Endothelial cell of umbilical vein (primary cell): ENCODE measurements around the gene MINDY2. TPM values are rescaled to one million over a fixed set of nuclear protein-coding genes. Genes with fewer than 3 reads are reported as not detected.

Source experiments
- BruUV-seq: library from RNA; stranded (reverse); fragments of 400-500 nt; replicated peaks from 2 replicates; lab custom pipeline; 2021; lab: Mats Ljungman, UMichigan
- CTCF ChIA-PET: fragments of 300-600, 350-600 bp; sonication (Branson Sonifier 250); formaldehyde crosslinking; loops from one replicate; lab custom pipeline; 2021; ENCODE audit warnings: antibody characterized with exemption, inconsistent platforms; lab: Charles Lee
- POLR2A ChIA-PET: fragments of 300-600, 350-600 bp; sonication (Branson Sonifier 250); formaldehyde crosslinking; loops from one replicate; lab custom pipeline; 2021; ENCODE audit warnings: antibody characterized with exemption, inconsistent platforms; lab: Charles Lee
- DNase-seq: peaks from one replicate; pipeline ENCODE4 v3.0.0-alpha.2; 2011; ENCODE audit warnings: low read depth, low spot score
- FAIRE-seq: peaks from 2 replicates; lab custom pipeline; 2011; peaks lifted over from hg19 to GRCh38; lab: Jason Lieb, UNC
- H2AFZ ChIP-seq: 2 replicates; pipeline ENCODE4 v1.6.0; 2012; ENCODE audit warnings: low read depth, low read length, control low read depth, inconsistent platforms
- H3K27ac ChIP-seq: 2 replicates; pipeline ENCODE4 v1.5.1; 2011; ENCODE audit warnings: low read depth, mild to moderate bottlenecking, control low read depth, low read length, moderate library complexity; ENCODE audit not compliant: insufficient read depth
- H3K27me3 ChIP-seq, 2 experiments: 2 replicates each; pipeline versions ENCODE4 v1.6.0 to v1.6.1; 2011; ENCODE audit warnings: low read length in 2 of 2, mixed read lengths in 1 of 2; ENCODE audit not compliant: control insufficient read depth in 2 of 2, insufficient read depth in 2 of 2
- H3K36me3 ChIP-seq, 2 experiments: 2 replicates in 1 of 2; 3 replicates in 1 of 2; pipeline ENCODE4 v1.5.1; 2011; ENCODE audit warnings: low read length in 2 of 2, mild to moderate bottlenecking in 1 of 2, moderate library complexity in 1 of 2; ENCODE audit not compliant: control insufficient read depth in 2 of 2, insufficient read depth in 2 of 2; ENCODE audit errors: extremely low read depth in 1 of 2
- H3K4me1 ChIP-seq: 3 replicates; pipeline ENCODE4 v1.5.1; 2011; ENCODE audit warnings: mild to moderate bottlenecking, low read length; ENCODE audit not compliant: control insufficient read depth, insufficient read depth; ENCODE audit errors: extremely low read depth
- H3K4me2 ChIP-seq: 2 replicates; pipeline ENCODE4 v1.6.1; 2011; ENCODE audit warnings: low read length, control low read depth, mixed read lengths; ENCODE audit not compliant: insufficient read depth
- H3K4me3 ChIP-seq, 3 experiments: fragments of 200-600 bp in 1 of 3; sonication (generic), shearing (Covaris generic) in 1 of 3; replicated peaks in 1 of 3; 2 replicates each; pipeline ENCODE4 v1.5.1; 2011 to 2016; ENCODE audit warnings: control low read depth in 3 of 3, low read length in 3 of 3, mild to moderate bottlenecking in 2 of 3, inconsistent platforms in 1 of 3, low read depth in 1 of 3, moderate library complexity in 1 of 3; ENCODE audit not compliant: insufficient read depth in 1 of 3
- H3K79me2 ChIP-seq: 2 replicates; pipeline ENCODE4 v1.6.0; 2012; ENCODE audit warnings: low read length, inconsistent platforms; ENCODE audit not compliant: control insufficient read depth, insufficient read depth
- H3K9ac ChIP-seq: replicated peaks from 2 replicates; pipeline ENCODE3; 2011; ENCODE audit warnings: low read length, control low read depth; ENCODE audit not compliant: insufficient read depth; ENCODE audit errors: extremely low read depth
- H3K9me1 ChIP-seq: replicated peaks from 3 replicates; pipeline ENCODE4 v1.6.0; 2011; ENCODE audit warnings: mild to moderate bottlenecking, low read length; ENCODE audit not compliant: control insufficient read depth, insufficient read depth; ENCODE audit errors: extremely low read depth
- H3K9me3 ChIP-seq: replicated peaks from 2 replicates; pipeline ENCODE4 v1.5.1; 2012; ENCODE audit warnings: low read length, inconsistent platforms; ENCODE audit not compliant: control insufficient read depth, insufficient read depth
- H4K20me1 ChIP-seq: replicated peaks from 2 replicates; pipeline ENCODE3; 2011; ENCODE audit warnings: mild to moderate bottlenecking, low read length; ENCODE audit not compliant: control insufficient read depth, insufficient read depth; ENCODE audit errors: extremely low read depth
- CTCF ChIP-seq, 2 donors: IDR thresholded peaks; 1 replicate in 1 of 2; 2 replicates in 1 of 2; pipeline ENCODE4 v1.5.1; 2011; ENCODE audit warnings: low read length in 2 of 2, mild to moderate bottlenecking in 2 of 2, moderate library complexity in 2 of 2, control low read depth in 1 of 2, inconsistent platforms in 1 of 2, low read depth in 1 of 2; ENCODE audit not compliant: insufficient read depth in 1 of 2; ENCODE audit errors: extremely low read depth in 1 of 2
- EZH2 ChIP-seq: IDR thresholded peaks from 2 replicates; pipeline ENCODE4 v1.6.1; 2012; ENCODE audit warnings: borderline replicate concordance, low read depth, mild to moderate bottlenecking, moderate library complexity, low read length, inconsistent platforms; ENCODE audit not compliant: severe bottlenecking
- FOS ChIP-seq: IDR thresholded peaks from 2 replicates; pipeline ENCODE4 v1.6.1; 2011; ENCODE audit warnings: mild to moderate bottlenecking, low read length, moderate library complexity, borderline replicate concordance; ENCODE audit not compliant: insufficient read depth
- GATA2 ChIP-seq: IDR thresholded peaks from 2 replicates; pipeline ENCODE4 v1.7.0; 2011; ENCODE audit warnings: low read depth, mild to moderate bottlenecking, moderate library complexity, mixed read lengths, low read length; ENCODE audit not compliant: insufficient read length, insufficient read depth
- JUN ChIP-seq: IDR thresholded peaks from 2 replicates; pipeline ENCODE4 v1.6.1; 2011; ENCODE audit warnings: borderline replicate concordance, low read depth; ENCODE audit not compliant: insufficient read length, insufficient read depth
- MAX ChIP-seq: IDR thresholded peaks from 2 replicates; pipeline ENCODE4 v1.6.1; 2011; ENCODE audit not compliant: insufficient read depth, insufficient read length
- MYC ChIP-seq: IDR thresholded peaks from one replicate; pipeline ENCODE4 v1.6.1; 2011; ENCODE audit warnings: mild to moderate bottlenecking, low read depth, low read length
- POLR2A ChIP-seq: IDR thresholded peaks from 2 replicates; pipeline ENCODE4 v1.6.1; 2012; ENCODE audit warnings: low read depth, mild to moderate bottlenecking, control low read depth, low read length
- POLR2AphosphoS5 ChIP-seq: IDR thresholded peaks from 2 replicates; pipeline ENCODE4 v1.6.1; 2012; ENCODE audit warnings: low read depth, mild to moderate bottlenecking, control low read depth, low read length, moderate library complexity; ENCODE audit not compliant: insufficient read depth
- dilution Hi-C: fragments of 300-500 bp; cut with MboI; formaldehyde crosslinking; loops from one replicate; pipeline ENCODE4 v1.15.0; 2019; ENCODE audit warnings: low sequenced_read_pairs; ENCODE audit not compliant: extremely low pct_ligation_motif_present
- intact Hi-C: fragments of 100-400 bp; cut with micrococcal nuclease; formaldehyde crosslinking; loops from one replicate; pipeline ENCODE4 v1.10.0; 2022
- polyA plus RNA-seq, 4 experiments: library from polyadenylated mRNA; depleted of rRNA in 3 of 4; stranded (reverse) in 3 of 4; unstranded in 1 of 4; fragments of >200 nt; gene quantifications; 2 replicates each; pipeline versions ENCODE4 v1.2.1 to v1.2.3, GENCODE V29; 2011 to 2012; ENCODE audit warnings: missing spikeins in 1 of 4
- total RNA-seq: library from RNA; stranded (reverse); gene quantifications from 2 replicates; pipeline ENCODE4 v1.2.3, GENCODE V29; 2021

MINDY2 gene
- total and polyA plus RNA-seq, 2 donors (not counting 3 experiments of a cell fraction or from before 2014, with no cell fraction given) = 1.6 to 13.7 TPM

- Histone ChIP-seq H4K20me1 (peaks cover 5% of the 10 kb centered on the region), H2AFZ (no peak overlapping the region), H3K27me3 (no peaks in the 10 kb centered on the region), H3K4me2 (peak overlapping the region; percentile 6), H3K9me3 (no peaks in the 10 kb centered on the region), H3K79me2 (no peaks in the 10 kb centered on the region), H3K9me1 (no peaks in the 10 kb centered on the region), H3K36me3 (no peaks in the 10 kb centered on the region), H3K4me1 (peaks cover 8% of the 10 kb centered on the region), H3K4me3 (no peak overlapping the region), H3K27ac (no peak overlapping the region), H3K9ac (no peak overlapping the region)
- TF ChIP-seq EZH2 (no peak), FOS (no peak), JUN (no peak), MYC (no peak), GATA2 (no peak), CTCF (IDR thresholded peaks at IDR 0.05; ENCODE audit: extremely low read depth in 1 of 2, insufficient read depth in 1 of 2, low read depth in 1 of 2, low read length in 2 of 2) (no peak), POLR2A (no peak), MAX (no peak), POLR2AphosphoS5 (no peak)
- FAIRE-seq (no peak), DNase-seq (no peak)
- dilution Hi-C loops (no loop called here), intact Hi-C loops (no loop called here)
- ChIA-PET CTCF (interaction anchor here (0.6 to 1.4 kb wide), 8 partner anchors 11 to 689 kb away, joined by 3 to 9 read pairs (median 4); no protein-coding TSS in a partner anchor), POLR2A (interaction anchor here (0.6 kb wide), 1 partner anchor 43 kb away, joined by 3 read pairs; no protein-coding TSS in a partner anchor)
- no TSS peak for BruUV-seq
These were observed 68.4 kb downstream of the MINDY2 start for GRCh38 chr15:58839485-58839884.
